Fibroblast of peridontal ligament (primary cell): ENCODE measurements around the gene FNDC3B.
A peak's percentile ranks its signal among the peaks of the same experiment; 100 is the strongest.

Source experiments
- DNase-seq: peaks from one replicate; pipeline ENCODE4 v3.0.0-alpha.2; 2010; ENCODE audit errors: extremely low read depth

FNDC3B gene

GRCh38 chr3:172073262-172073915 lies 34.0 kb downstream of the FNDC3B start:
- no peak for DNase-seq

GRCh38 chr3:172074032-172074431 lies 34.7 kb downstream of the FNDC3B start:
- no peak for DNase-seq

- peak; percentile 52 for DNase-seq
These were observed 35.2 kb downstream of the FNDC3B start for GRCh38 chr3:172074586-172074985.

DNA sequence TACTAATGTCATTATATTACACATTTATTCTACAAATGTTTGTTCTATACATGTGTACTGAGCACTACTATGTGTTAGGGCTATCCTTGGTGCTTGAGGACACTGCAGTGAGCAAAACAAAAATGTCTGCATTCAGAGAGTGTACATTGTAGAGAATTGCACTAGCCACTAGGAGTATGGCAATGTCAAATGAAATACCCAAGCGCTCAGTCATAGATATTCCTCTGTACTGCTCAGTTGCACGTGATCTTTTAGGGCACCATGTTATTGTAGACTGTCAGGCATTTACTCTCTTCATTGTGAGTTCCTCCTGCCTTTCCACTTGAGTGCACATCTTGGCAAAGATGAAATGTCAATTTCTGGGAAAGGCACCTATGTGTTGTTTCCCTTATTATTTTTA lies 36.8 kb downstream of the FNDC3B start:
- DNase-seq, result no peak

- no peak for DNase-seq
These were observed 37.9 kb downstream of the FNDC3B start for GRCh38 chr3:172077197-172077757.

DNA sequence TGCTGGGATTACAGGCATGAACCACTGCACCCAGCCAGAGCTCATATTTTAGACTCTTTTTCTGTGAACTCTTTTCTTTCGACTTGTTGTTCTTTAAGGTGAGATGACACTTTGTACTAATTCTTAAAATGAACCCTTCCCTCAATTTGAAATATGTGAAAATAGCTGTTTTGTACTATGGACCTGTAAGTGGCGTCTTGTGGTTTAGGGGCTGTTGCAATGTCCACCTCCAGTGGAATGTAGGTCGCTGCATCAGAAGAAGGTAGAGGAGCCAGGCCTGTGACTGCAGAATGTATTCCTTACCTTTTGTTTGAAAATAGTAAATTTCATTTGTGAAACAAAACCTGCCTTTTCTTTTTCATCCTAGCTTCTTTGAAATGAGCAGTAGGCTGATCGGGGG lies 38.9 kb downstream of the FNDC3B start:
- DNase-seq, result no peak

DNA sequence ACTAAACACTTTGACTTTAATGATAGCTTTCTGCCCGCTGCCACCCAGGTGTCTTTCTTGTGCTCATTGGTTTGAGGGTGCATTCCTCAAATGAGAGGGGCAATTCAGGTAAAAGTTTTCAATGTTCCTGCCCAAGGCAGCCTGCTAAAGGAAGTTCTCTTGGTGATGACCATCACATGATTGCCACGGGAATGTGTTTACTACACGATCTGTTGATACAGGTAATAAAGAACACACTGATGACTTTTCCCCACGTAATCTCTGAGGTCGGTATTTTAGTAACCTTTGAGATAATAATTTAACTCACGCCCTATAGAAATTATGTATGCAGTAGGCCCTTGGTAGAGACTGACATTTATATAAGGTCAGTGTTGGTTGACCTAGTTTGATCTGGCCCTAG lies 39.3 kb downstream of the FNDC3B start:
- DNase-seq, result no peak

- no peak for DNase-seq
These were observed 40.1 kb downstream of the FNDC3B start for GRCh38 chr3:172079326-172079976.

- DNase-seq, result no peak
These were observed 41.1 kb downstream of the FNDC3B start for GRCh38 chr3:172080503-172080902.

- peak; percentile 99 for DNase-seq
These were observed 42.9 kb downstream of the FNDC3B start for GRCh38 chr3:172082269-172082668.

- no peak for DNase-seq
These were observed 43.6 kb downstream of the FNDC3B start for GRCh38 chr3:172082820-172083513.

DNA sequence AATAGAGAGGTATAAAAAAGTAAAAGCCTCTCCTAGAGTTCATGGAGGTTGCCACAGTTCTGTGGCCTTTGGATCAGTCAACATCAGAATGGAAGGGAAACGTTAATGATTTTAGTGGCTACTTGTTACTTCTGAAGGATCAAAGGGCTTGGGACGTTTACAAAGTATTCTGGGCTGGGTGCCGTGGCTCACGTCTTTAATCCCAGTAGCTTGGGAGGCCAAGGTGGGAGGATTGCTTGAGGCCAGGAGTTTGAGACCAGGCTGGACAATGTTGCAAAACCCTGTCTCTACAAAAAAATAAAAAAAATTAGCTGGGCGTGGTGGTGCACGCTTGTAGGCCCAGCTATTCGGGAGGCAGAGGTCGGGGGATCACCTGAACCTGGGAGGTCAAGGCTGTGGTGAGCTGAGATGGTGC lies 44.6 kb downstream of the FNDC3B start:
- no peak for DNase-seq

DNA sequence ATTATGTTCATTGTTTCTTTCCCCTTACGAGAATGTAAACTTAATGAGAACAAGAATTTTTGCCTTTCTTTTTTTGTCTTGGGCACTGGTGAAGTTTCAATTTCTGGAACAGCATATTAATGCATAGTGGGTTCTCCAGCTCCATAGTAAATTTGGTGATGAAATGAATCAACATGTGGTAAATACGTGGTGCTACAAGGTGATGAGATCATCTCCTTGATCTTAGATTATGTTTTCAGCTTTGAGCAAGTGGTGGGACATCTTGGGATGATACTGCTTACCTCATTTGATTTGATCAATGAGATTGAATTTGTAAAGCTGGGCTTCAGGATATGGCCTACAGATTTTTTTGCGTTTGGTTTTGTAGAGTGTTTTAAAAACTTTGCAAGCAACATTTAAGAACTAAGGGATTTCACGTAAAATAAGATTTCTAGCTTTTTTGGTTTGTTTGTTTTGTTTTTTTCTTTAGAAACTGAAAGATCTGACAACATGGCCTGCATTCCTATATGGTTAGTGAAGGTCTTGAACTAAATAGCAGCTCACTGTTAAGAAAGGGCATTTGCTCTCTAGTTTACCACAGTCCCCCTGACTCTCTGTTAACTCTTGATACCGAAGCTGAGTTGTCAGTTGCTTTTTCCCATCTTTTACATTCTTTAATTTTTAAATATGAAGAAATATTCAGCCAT lies 45.6 kb downstream of the FNDC3B start:
- peak; percentile 56 for DNase-seq

DNA sequence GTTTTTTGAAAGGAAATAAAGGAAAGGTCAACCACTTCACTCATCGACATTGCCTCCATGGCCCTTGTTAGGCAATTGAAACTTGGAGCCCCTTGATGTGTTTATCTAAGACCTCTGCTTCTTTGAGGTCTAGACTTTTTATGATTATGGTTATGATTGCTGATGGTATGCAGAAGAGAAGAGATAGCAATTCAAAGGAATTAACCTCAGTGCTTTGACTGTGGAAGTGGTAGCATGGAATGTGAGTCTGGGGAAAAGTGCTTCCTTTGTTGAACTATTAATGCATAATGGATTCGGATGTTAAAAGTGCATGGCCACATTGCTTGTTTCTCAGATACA lies 46.1 kb downstream of the FNDC3B start:
- DNase-seq, result no peak

DNA sequence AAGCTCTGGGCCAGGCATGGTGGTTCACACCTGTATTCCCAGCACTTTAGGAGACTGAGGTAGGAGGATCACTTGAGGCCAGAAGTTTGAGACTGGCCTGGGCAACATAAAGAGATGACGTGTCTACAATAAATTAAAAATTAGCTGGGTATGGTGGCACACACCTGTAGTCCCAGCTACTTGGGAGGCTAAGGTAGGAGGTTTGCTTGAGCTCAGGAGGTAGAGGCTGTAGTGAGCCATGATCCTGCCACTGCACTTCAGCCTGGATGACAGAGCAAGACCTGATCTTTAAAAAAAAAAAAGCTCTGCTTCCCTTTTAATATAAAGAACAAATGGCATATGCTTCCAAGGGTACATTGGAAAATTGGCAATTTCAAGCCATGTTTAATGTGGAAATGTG lies 46.7 kb downstream of the FNDC3B start:
- no peak for DNase-seq

DNA sequence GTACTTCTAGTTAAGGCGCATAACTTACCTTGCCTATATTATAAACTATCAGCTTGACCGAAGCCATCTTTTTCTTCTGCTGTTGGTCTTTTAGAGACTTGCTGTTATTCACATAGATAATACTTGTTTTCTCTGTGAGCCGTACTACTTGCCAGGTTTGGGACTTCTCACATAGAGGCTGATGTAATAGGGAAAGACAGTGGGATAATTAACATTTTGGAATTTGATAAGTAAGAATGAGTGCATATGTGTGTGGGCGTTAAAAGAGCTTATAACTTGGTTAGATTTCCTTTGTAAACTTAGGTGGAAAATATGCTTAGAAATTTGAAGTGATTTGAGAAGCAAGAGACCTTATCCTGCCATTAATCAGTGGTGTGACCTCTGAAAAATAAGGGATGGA lies 47.8 kb downstream of the FNDC3B start:
- DNase-seq, result no peak

DNA sequence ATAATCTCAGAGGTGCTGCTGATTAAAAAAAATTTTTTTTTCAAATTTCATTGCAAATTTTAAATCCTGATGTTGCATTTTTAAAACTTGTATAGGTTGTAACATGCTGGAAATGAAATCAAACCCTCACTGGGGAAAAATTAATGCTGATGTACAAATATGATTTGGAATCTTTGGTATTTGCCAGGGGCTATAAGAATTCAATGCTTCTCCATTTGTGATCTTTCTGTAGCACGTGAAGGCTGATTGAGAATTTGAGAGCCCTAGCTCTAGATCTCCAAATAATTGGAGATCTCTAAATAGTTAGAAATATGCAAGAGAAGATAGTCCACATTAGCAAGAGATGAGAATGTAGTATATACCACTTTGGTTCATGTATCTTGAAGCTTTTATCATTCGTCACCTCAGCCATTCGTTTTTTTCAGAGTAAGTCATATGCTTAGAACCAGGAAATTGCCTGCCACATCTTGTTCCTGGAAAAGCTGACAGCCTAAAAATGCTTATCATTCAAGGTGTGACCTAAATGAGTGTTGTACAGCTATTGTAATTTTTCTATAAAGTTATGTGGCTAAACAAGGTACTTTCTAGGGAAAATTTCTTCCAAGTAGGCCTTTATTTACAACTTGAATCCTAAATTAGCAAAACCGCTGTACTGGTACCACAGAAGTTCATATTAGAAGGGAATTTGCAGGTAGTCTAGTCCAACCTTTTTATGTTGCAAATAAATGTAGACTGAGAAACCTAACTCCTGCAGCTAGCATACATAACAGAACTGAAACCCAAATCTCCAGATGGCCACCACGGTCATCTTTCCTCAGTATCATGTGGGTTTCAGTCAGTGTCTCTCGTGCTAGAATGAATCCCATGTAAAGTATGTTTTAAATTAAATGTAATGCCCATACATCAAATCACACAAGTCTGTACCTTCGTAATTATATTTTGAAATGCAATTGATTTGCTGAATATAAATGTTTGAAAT lies 48.5 kb downstream of the FNDC3B start:
- DNase-seq, result no peak

DNA sequence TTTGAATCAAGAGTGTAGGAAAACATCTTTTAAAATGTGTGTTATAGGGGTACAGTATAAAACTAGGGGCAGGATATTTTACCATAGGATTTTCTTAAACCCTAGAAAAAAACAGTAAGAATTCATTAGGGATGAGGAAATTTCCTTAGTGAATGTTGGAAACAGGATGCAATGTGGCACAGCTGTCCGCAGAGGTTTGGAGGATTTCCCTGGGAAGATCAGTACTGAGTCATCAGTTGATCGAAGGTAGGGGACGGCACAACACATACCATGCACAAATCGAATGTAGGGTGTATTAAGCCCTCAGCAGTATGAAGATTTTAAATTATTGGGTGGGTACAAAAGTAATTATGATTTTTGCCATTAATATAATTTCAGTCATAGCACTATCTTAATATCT lies 49.9 kb downstream of the FNDC3B start:
- DNase-seq, result no peak

DNA sequence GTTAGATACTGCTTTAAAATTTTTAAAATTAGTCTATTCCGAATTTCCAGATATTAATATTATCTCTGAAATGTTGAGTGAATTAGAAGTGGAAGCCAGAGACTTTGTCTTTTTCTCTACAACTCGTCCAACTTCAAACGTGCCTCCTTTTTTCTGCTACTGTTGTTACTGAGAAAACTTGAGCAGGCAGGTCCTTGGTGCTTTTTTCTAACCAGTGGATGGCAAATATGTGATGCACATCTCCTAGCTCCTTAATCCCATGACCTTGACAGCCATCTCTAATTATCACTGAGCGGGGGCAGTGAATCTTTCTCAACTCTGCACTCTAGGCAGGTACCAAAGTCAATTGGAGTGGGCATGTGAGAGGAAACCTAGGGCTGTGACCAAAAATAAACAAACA lies 50.7 kb downstream of the FNDC3B start:
- DNase-seq, result no peak

DNA sequence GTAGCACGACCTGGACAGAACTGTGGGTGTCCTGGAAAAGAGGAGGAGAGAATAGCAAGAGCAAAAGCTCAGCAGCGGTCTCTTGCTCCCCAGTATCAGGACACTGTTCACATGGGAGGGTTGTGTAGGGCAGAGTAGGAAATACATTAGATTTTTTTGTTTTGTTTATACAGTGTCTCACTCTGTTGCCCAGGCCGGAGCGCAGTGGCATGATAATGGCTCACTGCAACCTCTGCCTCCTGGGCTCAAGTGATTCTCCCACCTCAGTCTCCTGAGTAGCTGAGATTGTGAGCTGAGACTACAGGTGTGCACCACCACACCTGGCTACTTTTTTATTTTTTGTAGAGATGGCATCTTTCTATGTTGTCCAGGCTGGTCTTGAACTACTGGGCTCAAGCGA lies 53.3 kb downstream of the FNDC3B start:
- DNase-seq, result no peak
